Adrenal gland (tissue), 5 donors: Measurements from ENCODE around the gene RGS17.

ENCODE experiments used
- CTCF ChIP-seq, 6 experiments: fragments of 450-650 bp in 4 of 6; fragments of 200-600 bp in 2 of 6; sonication (generic) in 1 of 6; IDR thresholded peaks; 1 replicate in 5 of 6; 2 replicates in 1 of 6; pipeline versions ENCODE4 v1.5.1 to v1.8.0; 2016 to 2021; ENCODE audit warnings: antibody characterized with exemption in 6 of 6, mild to moderate bottlenecking in 2 of 6, moderate library complexity in 1 of 6
- POLR2A ChIP-seq, 2 donors: fragments of 450-650 bp; IDR thresholded peaks; one replicate each; pipeline ENCODE4 v1.6.1; 2017; ENCODE audit warnings: antibody characterized with exemption in 2 of 2, mild to moderate bottlenecking in 2 of 2, moderate library complexity in 1 of 2
- donor health status: DM: no; HTN: no; CAD: no.

- TF ChIP-seq CTCF (IDR thresholded peaks at IDR 0.05) (no peak), POLR2A (IDR thresholded peaks at IDR 0.05) (no peak)
Measured at GRCh38 chr6:153059311-153059710, 71.8 kb downstream of the RGS17 start.
